ENCODE data around the gene TRMT13. TPM values are rescaled to one million over a fixed set of nuclear protein-coding genes. Genes with fewer than 3 reads are reported as not detected.

The TRMT13 gene
- total RNA-seq: 10 to 100 TPM; 29.8 to 32.8 TPM

DNA sequence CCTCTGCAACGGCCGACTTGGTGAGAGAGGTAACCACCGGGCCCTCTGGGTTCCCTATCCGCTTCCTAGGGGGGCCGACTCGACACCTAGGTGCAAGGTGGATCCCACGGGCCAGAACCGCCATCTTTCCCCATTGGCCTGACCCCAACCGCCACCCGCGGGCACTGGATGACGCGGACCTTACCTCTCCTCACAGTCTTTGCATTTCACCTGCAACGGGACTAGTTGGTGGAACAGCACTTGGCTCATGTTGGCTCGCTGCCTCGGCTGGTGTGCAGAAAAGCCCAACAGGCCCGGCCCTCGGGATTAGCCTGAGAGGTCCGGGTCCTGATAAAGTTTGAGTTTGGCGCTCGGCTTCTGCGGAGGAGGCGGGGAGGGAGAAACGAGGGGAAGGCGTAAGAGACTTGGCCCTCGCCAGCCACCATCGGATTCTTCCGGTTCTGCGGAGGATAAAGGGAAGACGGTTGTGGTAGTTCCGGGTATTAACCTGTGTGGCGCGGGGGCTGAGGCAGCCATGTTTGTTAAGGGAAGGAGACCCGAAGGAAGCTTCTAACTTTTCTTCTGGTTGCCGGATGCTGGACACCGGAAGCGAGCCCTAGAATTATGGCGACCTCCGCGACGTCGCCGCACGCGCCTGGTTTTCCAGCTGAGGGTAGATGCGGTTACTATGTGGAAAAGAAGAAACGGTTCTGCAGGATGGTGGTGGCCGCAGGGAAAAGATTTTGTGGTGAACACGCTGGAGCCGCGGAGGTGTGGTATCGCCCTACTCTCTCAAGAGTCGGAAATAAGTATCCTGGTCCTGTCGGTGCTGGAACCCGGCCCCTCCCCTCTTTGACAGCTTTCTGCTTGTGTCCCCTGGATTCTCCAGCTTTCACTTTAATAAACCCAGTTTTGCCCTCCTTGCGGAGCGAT lies at the start of gene TRMT13, which contains the start of gene SASS6:
Gene TRMT13, plus strand, starts transcription at position 598 of the 912 bp plus-strand sequence. Its CDS starts 6 bp downstream, at position 604.
Gene SASS6, minus strand, starts transcription at position 365 of the 912 bp plus-strand sequence. Its CDS starts 116 bp downstream, at position 249.
- H3K36me3 Mint-ChIP-seq: peaks cover 4% of the 10 kb centered on the region
- DNase-seq (peak; percentile 89), ATAC-seq (ENCODE audit: low read depth) (peak; percentile 94)
- no peaks in the 10 kb centered on the region for H3K9me3 Mint-ChIP-seq
- peaks cover 33% of the 10 kb centered on the region for H3K4me1 Mint-ChIP-seq
- no peaks in the 10 kb centered on the region for H3K27me3 Mint-ChIP-seq
- peak within 1 kb of the TSS; percentile 96 for H3K4me3 Mint-ChIP-seq
- H3K27ac Mint-ChIP-seq: peak within 1 kb of the TSS; percentile 94
- POLR2A ChIA-PET: interaction anchor here (0.6 to 1.3 kb wide), 7 partner anchors 94 to 828 kb away, joined by 3 to 10 read pairs (median 6); partner anchors contain the start of genes AGL, DBT and SLC35A3

GRCh38 chr1:100087396-100087795 lies 45.6 kb upstream of the TRMT13 start:
- no peak overlapping the region for H3K27ac Mint-ChIP-seq
- no peak overlapping the region for H3K4me3 Mint-ChIP-seq
- POLR2A ChIA-PET: no interaction called here
- ATAC-seq (ENCODE audit: low read depth) (no peak), DNase-seq (no peak)
- H3K4me1 Mint-ChIP-seq: no peaks in the 10 kb centered on the region
- no peaks in the 10 kb centered on the region for H3K9me3 Mint-ChIP-seq
- no peaks in the 10 kb centered on the region for H3K27me3 Mint-ChIP-seq
- H3K36me3 Mint-ChIP-seq: peaks cover 24% of the 10 kb centered on the region

DNA sequence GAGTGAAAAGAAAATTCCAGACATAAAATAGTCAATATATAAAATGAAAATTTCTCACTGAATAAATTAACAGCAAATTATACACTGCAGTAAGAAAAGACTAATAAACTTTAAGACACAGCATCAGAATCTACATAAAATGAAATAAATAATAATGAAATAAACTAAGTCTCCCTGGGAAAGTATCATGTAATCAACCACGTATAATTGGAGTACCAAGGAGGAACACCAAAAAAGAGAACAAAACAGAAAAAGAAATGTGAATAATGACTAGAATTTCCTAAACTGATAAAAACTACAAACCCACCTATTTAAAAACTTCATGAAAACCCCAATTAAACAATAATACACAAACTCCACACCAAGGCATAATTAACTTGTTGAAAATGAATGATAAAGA lies 43.9 kb upstream of the TRMT13 start:
- Mint-ChIP-seq H3K27me3 (no peaks in the 10 kb centered on the region), H3K36me3 (peaks cover 30% of the 10 kb centered on the region), H3K4me1 (no peaks in the 10 kb centered on the region), H3K9me3 (no peaks in the 10 kb centered on the region), H3K4me3 (no peak overlapping the region), H3K27ac (no peak overlapping the region)
- no peak for DNase-seq
- ATAC-seq (ENCODE audit: low read depth): no peak
- POLR2A ChIA-PET: no interaction called here

GRCh38 chr1:100090471-100090870 lies 42.5 kb upstream of the TRMT13 start:
- no peak overlapping the region for H3K4me3 Mint-ChIP-seq
- POLR2A ChIA-PET: no interaction called here
- no peak for ATAC-seq (ENCODE audit: low read depth)
- H3K4me1 Mint-ChIP-seq: no peaks in the 10 kb centered on the region
- DNase-seq: no peak
- H3K36me3 Mint-ChIP-seq: peaks cover 28% of the 10 kb centered on the region
- H3K27ac Mint-ChIP-seq: no peak overlapping the region
- no peaks in the 10 kb centered on the region for H3K9me3 Mint-ChIP-seq
- no peaks in the 10 kb centered on the region for H3K27me3 Mint-ChIP-seq

DNA sequence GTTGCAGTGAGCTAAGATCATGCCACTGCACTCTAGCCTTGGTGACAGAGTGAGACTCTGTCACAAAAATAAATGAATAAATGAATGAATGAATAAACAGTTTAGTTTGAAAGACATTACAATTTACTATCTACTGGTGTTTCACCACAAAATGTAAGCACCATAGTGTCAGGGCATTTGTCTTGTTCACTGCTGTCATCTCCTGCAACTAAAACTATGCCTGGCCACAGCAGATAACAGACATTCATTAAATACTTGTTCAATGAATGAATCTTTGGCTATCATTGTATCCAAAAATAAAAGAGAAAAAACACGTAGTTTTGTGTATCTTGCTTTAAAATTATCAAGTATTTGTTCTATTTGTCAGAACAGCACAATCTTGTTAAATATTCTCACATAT lies 32.8 kb upstream of the TRMT13 start:
- Mint-ChIP-seq H3K4me1 (no peaks in the 10 kb centered on the region), H3K4me3 (no peak overlapping the region), H3K36me3 (peaks cover 31% of the 10 kb centered on the region), H3K27me3 (no peaks in the 10 kb centered on the region), H3K9me3 (no peaks in the 10 kb centered on the region), H3K27ac (no peak overlapping the region)
- DNase-seq (no peak), ATAC-seq (ENCODE audit: low read depth) (no peak)
- POLR2A ChIA-PET: no interaction called here

GRCh38 chr1:100101564-100101963 lies 31.4 kb upstream of the TRMT13 start:
- Mint-ChIP-seq H3K36me3 (peaks cover 28% of the 10 kb centered on the region), H3K27ac (no peak overlapping the region), H3K9me3 (no peaks in the 10 kb centered on the region), H3K4me3 (no peak overlapping the region), H3K4me1 (no peaks in the 10 kb centered on the region), H3K27me3 (no peaks in the 10 kb centered on the region)
- POLR2A ChIA-PET: no interaction called here
- no peak for DNase-seq
- no peak for ATAC-seq (ENCODE audit: low read depth)

DNA sequence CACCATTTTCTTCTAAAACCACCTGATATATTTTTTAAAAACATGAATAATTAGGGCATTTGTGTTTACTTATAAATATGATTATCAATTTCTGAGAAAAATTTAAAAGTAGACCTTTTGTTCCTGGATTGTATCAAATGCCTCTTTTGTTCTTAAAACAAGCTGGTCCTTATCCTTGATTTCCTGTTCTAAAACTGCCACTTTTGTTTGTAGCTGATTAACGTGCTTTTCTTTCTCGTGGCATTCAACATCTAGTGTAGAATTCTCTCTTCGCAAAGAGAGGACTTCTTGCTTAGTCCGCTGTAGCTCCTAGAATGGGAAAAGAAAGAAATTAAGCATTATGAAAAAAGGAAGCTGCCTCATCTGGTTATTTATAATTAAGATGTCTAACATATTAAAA lies 25.3 kb upstream of the TRMT13 start:
- H3K4me3 Mint-ChIP-seq: no peak overlapping the region

DNA sequence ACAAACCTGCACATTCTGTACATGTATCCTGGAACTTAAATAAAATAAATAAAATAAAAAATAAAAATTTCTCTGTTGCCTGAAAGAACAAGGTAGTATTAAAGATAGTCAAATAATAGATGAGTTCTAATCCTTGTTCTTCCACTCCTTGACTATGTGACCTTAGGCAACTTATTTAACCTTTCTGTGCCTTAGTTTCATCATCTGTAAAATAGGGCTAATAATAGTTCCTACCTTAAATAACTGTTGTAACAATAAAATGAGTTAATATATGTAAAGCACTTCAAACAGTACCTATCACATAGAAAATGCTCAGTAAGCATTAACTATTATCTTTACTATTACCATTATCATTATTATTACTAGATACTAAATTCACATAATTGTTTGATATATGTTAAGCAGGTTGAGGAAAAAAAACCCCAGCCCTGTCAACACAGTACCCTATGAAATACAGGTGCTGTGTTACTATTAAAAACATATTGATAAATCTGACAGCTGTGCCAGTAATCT lies 23.4 kb upstream of the TRMT13 start:
- POLR2A ChIA-PET: no interaction called here
- no peak for ATAC-seq (ENCODE audit: low read depth)
- H3K27me3 Mint-ChIP-seq: no peaks in the 10 kb centered on the region

More for the DNA sequence above, 25.3 kb upstream of the TRMT13 start:
- no peak for DNase-seq
- POLR2A ChIA-PET: no interaction called here
- Mint-ChIP-seq H3K27me3 (no peaks in the 10 kb centered on the region), H3K9me3 (no peaks in the 10 kb centered on the region), H3K4me1 (peaks cover 5% of the 10 kb centered on the region), H3K36me3 (peaks cover 20% of the 10 kb centered on the region), H3K27ac (no peak overlapping the region)
- no peak for ATAC-seq (ENCODE audit: low read depth)

GRCh38 chr1:100115524-100115923 lies 17.4 kb upstream of the TRMT13 start:
- H3K27ac Mint-ChIP-seq: no peak overlapping the region
- no peak overlapping the region for H3K4me3 Mint-ChIP-seq
- H3K9me3 Mint-ChIP-seq: no peaks in the 10 kb centered on the region
- POLR2A ChIA-PET: no interaction called here
- no peaks in the 10 kb centered on the region for H3K27me3 Mint-ChIP-seq
- no peak for DNase-seq
- peaks cover 25% of the 10 kb centered on the region for H3K36me3 Mint-ChIP-seq
- no peaks in the 10 kb centered on the region for H3K4me1 Mint-ChIP-seq
- no peak for ATAC-seq (ENCODE audit: low read depth)

More for the DNA sequence above, 23.4 kb upstream of the TRMT13 start:
- no peaks in the 10 kb centered on the region for H3K9me3 Mint-ChIP-seq
- no peak overlapping the region for H3K27ac Mint-ChIP-seq
- no peak overlapping the region for H3K4me3 Mint-ChIP-seq
- peaks cover 5% of the 10 kb centered on the region for H3K4me1 Mint-ChIP-seq
- H3K36me3 Mint-ChIP-seq: peaks cover 24% of the 10 kb centered on the region
- no peak for DNase-seq

DNA sequence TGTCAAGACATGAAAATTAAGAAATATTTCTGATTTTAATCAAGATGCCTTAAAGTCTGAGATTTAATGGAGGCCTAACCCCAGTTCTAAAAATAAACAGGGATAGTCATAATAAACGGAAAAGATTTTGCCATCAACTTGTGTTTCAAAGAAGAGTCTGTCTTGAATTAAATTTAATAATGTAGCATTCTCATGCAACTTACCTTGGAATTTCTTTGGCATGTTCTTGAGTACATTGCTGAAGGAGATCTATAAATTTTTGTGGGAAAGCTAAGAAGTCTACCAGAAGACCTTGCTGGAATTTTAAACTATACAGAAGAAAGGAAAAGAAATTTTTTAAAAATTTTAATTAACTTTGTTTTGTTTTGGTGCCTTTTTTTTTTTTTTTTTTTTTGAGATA lies 10.8 kb upstream of the TRMT13 start:
- Mint-ChIP-seq H3K9me3 (no peaks in the 10 kb centered on the region), H3K36me3 (peaks cover 15% of the 10 kb centered on the region), H3K27me3 (no peaks in the 10 kb centered on the region), H3K4me3 (no peak overlapping the region), H3K4me1 (peaks cover 2% of the 10 kb centered on the region), H3K27ac (no peak overlapping the region)
- POLR2A ChIA-PET: no interaction called here
- DNase-seq (no peak), ATAC-seq (ENCODE audit: low read depth) (no peak)

DNA sequence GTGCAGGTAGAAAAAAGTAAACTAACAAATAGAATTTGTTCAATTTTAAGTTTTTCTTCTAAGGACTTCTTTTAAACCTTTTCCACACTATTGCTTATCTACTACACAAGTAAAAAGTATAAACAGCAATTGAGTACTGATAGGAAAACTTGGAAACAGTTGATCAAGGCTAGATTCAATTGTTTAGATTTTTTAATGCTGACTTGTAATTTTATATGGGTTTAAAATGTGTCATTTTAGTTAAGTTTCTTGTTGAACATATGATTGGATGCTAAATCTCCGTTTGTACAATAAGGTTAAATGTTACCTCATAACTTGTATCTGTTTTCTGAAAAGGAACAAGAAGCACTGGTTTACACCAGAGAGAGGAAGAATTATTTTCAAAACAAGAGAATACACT lies 5.7 kb upstream of the TRMT13 start:
- DNase-seq (no peak), ATAC-seq (ENCODE audit: low read depth) (no peak)
- H3K4me3 Mint-ChIP-seq: no peak overlapping the region
- H3K27ac Mint-ChIP-seq: no peak overlapping the region
- POLR2A ChIA-PET: no interaction called here
- peaks cover 29% of the 10 kb centered on the region for H3K4me1 Mint-ChIP-seq
- H3K36me3 Mint-ChIP-seq: peaks cover 6% of the 10 kb centered on the region
- H3K27me3 Mint-ChIP-seq: no peaks in the 10 kb centered on the region
- H3K9me3 Mint-ChIP-seq: no peaks in the 10 kb centered on the region

DNA sequence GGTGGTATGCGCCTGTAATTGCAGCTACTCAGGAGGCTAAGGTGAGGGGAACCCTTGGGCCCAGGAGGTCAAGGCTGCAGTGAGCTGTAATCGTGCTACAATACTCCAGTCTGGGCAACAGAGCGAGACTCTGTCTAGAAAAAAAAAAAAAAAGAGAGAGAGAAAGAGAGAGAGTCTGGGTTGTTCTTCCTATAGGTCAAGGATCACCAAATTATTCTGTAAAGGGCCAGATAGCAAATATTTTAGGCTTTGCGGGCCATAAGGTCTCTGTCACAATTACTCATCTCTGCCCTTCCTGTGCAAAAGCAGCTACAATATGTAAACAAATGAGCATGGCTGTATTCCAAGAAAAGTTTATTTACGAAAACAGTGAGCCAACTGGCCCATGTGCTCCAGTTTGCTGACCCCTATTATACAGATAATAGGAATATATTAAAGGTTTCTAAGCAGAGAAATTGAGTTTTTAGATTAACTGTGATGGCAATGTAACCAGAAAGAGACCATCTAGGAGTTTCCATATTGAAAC lies 2.3 kb upstream of the TRMT13 start:
- Mint-ChIP-seq H3K36me3 (peaks cover 3% of the 10 kb centered on the region), H3K27me3 (no peaks in the 10 kb centered on the region), H3K4me3 (no peak overlapping the region), H3K27ac (no peak overlapping the region), H3K4me1 (peaks cover 36% of the 10 kb centered on the region), H3K9me3 (no peaks in the 10 kb centered on the region)
- POLR2A ChIA-PET: no interaction called here
- ATAC-seq (ENCODE audit: low read depth) (no peak), DNase-seq (no peak)

DNA sequence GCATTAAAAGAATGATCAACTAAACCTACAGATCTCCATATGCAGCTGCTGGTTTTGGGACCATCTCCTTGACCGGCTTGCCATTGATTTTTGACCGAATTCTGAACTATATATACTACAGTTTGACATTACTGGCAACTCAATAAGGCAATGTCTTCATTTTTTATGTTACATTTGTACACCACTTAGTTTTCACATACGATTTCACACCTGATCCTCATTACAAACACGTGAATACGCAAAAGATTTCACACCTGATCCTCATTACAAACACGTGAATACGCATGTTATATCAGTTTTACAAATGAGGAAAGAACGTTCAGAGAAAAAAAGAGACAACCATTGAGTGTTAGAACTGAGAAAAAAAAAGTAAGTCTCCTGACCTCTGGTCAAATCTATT lies 1.3 kb upstream of the TRMT13 start:
- POLR2A ChIA-PET: no interaction called here
- Mint-ChIP-seq H3K4me1 (peaks cover 36% of the 10 kb centered on the region), H3K9me3 (no peaks in the 10 kb centered on the region), H3K27me3 (no peaks in the 10 kb centered on the region), H3K4me3 (peak overlapping the region; percentile 96), H3K36me3 (no peaks in the 10 kb centered on the region), H3K27ac (peak overlapping the region; percentile 94)
- ATAC-seq (ENCODE audit: low read depth) (no peak), DNase-seq (no peak)

- no peaks in the 10 kb centered on the region for H3K9me3 Mint-ChIP-seq
- H3K27ac Mint-ChIP-seq: no peak overlapping the region
- no peak for DNase-seq
- no peak overlapping the region for H3K4me3 Mint-ChIP-seq
- H3K4me1 Mint-ChIP-seq: peaks cover 24% of the 10 kb centered on the region
- no peaks in the 10 kb centered on the region for H3K27me3 Mint-ChIP-seq
- peaks cover 15% of the 10 kb centered on the region for H3K36me3 Mint-ChIP-seq
- no peak for ATAC-seq (ENCODE audit: low read depth)
- POLR2A ChIA-PET: interaction anchor here (0.6 to 0.9 kb wide), 2 partner anchors 115 to 301 kb away, joined by 3 to 4 read pairs; no protein-coding TSS in a partner anchor
Observed at GRCh38 chr1:100134872-100135271, 1.9 kb downstream of the TRMT13 start.
